Fibroblast of skin of abdomen (primary cell): ENCODE measurements around the gene HES5.

ENCODE experiments used
- DNase-seq: peaks from one replicate; pipeline ENCODE4 v3.0.0-alpha.2; 2013

Gene HES5

GRCh38 chr1:2546515-2547209 lies 16.6 kb upstream of the HES5 start:
- peak; percentile 49 for DNase-seq

GRCh38 chr1:2545754-2546514 lies 15.9 kb upstream of the HES5 start:
- DNase-seq: peak; percentile 66

GRCh38 chr1:2544875-2545640 lies 15.0 kb upstream of the HES5 start:
- no peak for DNase-seq

GRCh38 chr1:2544093-2544874 lies 14.2 kb upstream of the HES5 start:
- no peak for DNase-seq

- DNase-seq: peak; percentile 40
Measured at GRCh38 chr1:2543543-2544092, 13.6 kb upstream of the HES5 start.

GRCh38 chr1:2542246-2542915 lies 12.3 kb upstream of the HES5 start:
- no peak for DNase-seq

GRCh38 chr1:2541619-2542245 lies 11.7 kb upstream of the HES5 start:
- no peak for DNase-seq

GRCh38 chr1:2540816-2541492 lies 10.9 kb upstream of the HES5 start:
- no peak for DNase-seq

- no peak for DNase-seq
Measured at GRCh38 chr1:2539312-2539907, 9.3 kb upstream of the HES5 start.

GRCh38 chr1:2538872-2539271 lies 8.8 kb upstream of the HES5 start:
- DNase-seq: no peak

GRCh38 chr1:2538376-2538775 lies 8.3 kb upstream of the HES5 start:
- no peak for DNase-seq

- DNase-seq: no peak
Measured at GRCh38 chr1:2537784-2538115, 7.7 kb upstream of the HES5 start.

GRCh38 chr1:2535981-2536380 lies 5.9 kb upstream of the HES5 start:
- DNase-seq: no peak

GRCh38 chr1:2535455-2535854 lies 5.4 kb upstream of the HES5 start:
- no peak for DNase-seq

- DNase-seq: peak; percentile 65
Measured at GRCh38 chr1:2534687-2535441, 4.8 kb upstream of the HES5 start.

- DNase-seq: no peak
Measured at GRCh38 chr1:2534315-2534686, 4.2 kb upstream of the HES5 start.

GRCh38 chr1:2533365-2533764 lies 3.3 kb upstream of the HES5 start:
- DNase-seq: peak; percentile 74

GRCh38 chr1:2532485-2533160 lies 2.6 kb upstream of the HES5 start:
- DNase-seq: no peak
